WTC11 (cell line): ENCODE data around the gene SLTM.

Source experiments
- CREB1 ChIP-seq: sonication (generic); formaldehyde crosslinking; IDR thresholded peaks from 2 replicates; pipeline ENCODE4 v1.8.0; 2023; ENCODE audit warnings: mild to moderate bottlenecking, missing genetic modification reagents
- CREM ChIP-seq: sonication (generic); formaldehyde crosslinking; IDR thresholded peaks from 2 replicates; pipeline ENCODE4 v1.8.1; 2022; ENCODE audit warnings: mild to moderate bottlenecking, missing genetic modification reagents, moderate library complexity
- NR3C1 ChIP-seq: sonication (generic); formaldehyde crosslinking; conservative IDR thresholded peaks from 2 replicates; pipeline ENCODE4 v1.8.1; 2023; ENCODE audit warnings: low read depth, mild to moderate bottlenecking, missing genetic modification reagents
- SMAD3 ChIP-seq: sonication (generic); formaldehyde crosslinking; IDR thresholded peaks from 2 replicates; pipeline ENCODE4 v1.8.0; 2022; ENCODE audit warnings: missing genetic modification reagents, mild to moderate bottlenecking, borderline replicate concordance
- SP1 ChIP-seq: sonication (generic); formaldehyde crosslinking; conservative IDR thresholded peaks from 2 replicates; pipeline ENCODE4 v1.8.1; 2022; ENCODE audit warnings: missing genetic modification reagents
- TEAD4 ChIP-seq: sonication (generic); formaldehyde crosslinking; IDR thresholded peaks from 2 replicates; pipeline ENCODE4 v1.8.0; 2022; ENCODE audit warnings: mild to moderate bottlenecking, missing genetic modification reagents
- ZNF232 ChIP-seq: sonication (generic); formaldehyde crosslinking; IDR thresholded peaks from 2 replicates; pipeline ENCODE4 v1.8.0; 2022; ENCODE audit warnings: mild to moderate bottlenecking, missing genetic modification reagents
- TF ChIP-seq, protein P1 (sequence below): sonication (generic); formaldehyde crosslinking; IDR thresholded peaks from 2 replicates; pipeline ENCODE4 v1.8.0; 2023; ENCODE audit warnings: missing genetic modification reagents, mild to moderate bottlenecking, borderline replicate concordance
- TF ChIP-seq, protein P2 (sequence below): sonication (generic); formaldehyde crosslinking; IDR thresholded peaks from 2 replicates; pipeline ENCODE4 v1.8.1; 2022; ENCODE audit warnings: mild to moderate bottlenecking, missing genetic modification reagents, moderate library complexity, borderline replicate concordance
- TF ChIP-seq, protein P3 (sequence below): fragments of 200-600 bp; IDR thresholded peaks from 2 replicates; pipeline ENCODE4 v1.8.0; 2022; ENCODE audit warnings: antibody characterized with exemption
- TF ChIP-seq, protein P4 (sequence below): sonication (generic); formaldehyde crosslinking; IDR thresholded peaks from 2 replicates; pipeline ENCODE4 v1.8.1; 2023; ENCODE audit warnings: mild to moderate bottlenecking, missing genetic modification reagents
- TF ChIP-seq, protein P5 (sequence below): sonication (generic); formaldehyde crosslinking; IDR thresholded peaks from 2 replicates; pipeline ENCODE4 v1.8.1; 2022; ENCODE audit warnings: low read depth, missing genetic modification reagents, borderline replicate concordance
- TF ChIP-seq, protein P6 (sequence below): sonication (generic); formaldehyde crosslinking; IDR thresholded peaks from 2 replicates; pipeline ENCODE4 v1.8.0; 2022; ENCODE audit warnings: mild to moderate bottlenecking, missing genetic modification reagents

DNA sequence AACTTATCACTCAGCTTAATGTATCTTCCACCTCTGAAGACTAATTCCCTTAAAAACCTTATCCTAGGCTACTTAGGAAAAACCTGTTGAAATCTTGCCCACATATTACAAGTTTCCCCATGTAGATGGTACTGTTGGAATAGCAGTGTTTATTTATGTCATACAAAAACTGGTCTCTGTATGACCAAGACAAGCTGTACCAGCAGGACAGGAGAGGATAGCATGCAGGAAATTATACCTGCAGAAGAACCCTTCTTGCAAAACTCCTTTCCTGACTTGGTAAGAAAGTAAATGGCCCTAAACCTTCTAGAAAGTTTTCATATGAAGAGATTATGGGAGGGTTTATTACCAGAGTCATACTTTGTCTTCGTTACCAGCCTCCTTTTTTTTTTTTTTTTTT is 28.7 kb upstream of the SLTM start:
- TF ChIP-seq, protein P1, sequence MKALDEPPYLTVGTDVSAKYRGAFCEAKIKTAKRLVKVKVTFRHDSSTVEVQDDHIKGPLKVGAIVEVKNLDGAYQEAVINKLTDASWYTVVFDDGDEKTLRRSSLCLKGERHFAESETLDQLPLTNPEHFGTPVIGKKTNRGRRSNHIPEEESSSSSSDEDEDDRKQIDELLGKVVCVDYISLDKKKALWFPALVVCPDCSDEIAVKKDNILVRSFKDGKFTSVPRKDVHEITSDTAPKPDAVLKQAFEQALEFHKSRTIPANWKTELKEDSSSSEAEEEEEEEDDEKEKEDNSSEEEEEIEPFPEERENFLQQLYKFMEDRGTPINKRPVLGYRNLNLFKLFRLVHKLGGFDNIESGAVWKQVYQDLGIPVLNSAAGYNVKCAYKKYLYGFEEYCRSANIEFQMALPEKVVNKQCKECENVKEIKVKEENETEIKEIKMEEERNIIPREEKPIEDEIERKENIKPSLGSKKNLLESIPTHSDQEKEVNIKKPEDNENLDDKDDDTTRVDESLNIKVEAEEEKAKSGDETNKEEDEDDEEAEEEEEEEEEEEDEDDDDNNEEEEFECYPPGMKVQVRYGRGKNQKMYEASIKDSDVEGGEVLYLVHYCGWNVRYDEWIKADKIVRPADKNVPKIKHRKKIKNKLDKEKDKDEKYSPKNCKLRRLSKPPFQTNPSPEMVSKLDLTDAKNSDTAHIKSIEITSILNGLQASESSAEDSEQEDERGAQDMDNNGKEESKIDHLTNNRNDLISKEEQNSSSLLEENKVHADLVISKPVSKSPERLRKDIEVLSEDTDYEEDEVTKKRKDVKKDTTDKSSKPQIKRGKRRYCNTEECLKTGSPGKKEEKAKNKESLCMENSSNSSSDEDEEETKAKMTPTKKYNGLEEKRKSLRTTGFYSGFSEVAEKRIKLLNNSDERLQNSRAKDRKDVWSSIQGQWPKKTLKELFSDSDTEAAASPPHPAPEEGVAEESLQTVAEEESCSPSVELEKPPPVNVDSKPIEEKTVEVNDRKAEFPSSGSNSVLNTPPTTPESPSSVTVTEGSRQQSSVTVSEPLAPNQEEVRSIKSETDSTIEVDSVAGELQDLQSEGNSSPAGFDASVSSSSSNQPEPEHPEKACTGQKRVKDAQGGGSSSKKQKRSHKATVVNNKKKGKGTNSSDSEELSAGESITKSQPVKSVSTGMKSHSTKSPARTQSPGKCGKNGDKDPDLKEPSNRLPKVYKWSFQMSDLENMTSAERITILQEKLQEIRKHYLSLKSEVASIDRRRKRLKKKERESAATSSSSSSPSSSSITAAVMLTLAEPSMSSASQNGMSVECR (CRISPR knock-in tag): no peak
- TF ChIP-seq, protein P2, sequence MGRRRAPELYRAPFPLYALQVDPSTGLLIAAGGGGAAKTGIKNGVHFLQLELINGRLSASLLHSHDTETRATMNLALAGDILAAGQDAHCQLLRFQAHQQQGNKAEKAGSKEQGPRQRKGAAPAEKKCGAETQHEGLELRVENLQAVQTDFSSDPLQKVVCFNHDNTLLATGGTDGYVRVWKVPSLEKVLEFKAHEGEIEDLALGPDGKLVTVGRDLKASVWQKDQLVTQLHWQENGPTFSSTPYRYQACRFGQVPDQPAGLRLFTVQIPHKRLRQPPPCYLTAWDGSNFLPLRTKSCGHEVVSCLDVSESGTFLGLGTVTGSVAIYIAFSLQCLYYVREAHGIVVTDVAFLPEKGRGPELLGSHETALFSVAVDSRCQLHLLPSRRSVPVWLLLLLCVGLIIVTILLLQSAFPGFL (CRISPR knock-in tag): no peak
- TF ChIP-seq, protein P3, sequence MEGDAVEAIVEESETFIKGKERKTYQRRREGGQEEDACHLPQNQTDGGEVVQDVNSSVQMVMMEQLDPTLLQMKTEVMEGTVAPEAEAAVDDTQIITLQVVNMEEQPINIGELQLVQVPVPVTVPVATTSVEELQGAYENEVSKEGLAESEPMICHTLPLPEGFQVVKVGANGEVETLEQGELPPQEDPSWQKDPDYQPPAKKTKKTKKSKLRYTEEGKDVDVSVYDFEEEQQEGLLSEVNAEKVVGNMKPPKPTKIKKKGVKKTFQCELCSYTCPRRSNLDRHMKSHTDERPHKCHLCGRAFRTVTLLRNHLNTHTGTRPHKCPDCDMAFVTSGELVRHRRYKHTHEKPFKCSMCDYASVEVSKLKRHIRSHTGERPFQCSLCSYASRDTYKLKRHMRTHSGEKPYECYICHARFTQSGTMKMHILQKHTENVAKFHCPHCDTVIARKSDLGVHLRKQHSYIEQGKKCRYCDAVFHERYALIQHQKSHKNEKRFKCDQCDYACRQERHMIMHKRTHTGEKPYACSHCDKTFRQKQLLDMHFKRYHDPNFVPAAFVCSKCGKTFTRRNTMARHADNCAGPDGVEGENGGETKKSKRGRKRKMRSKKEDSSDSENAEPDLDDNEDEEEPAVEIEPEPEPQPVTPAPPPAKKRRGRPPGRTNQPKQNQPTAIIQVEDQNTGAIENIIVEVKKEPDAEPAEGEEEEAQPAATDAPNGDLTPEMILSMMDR: no peak
- no peak for TF ChIP-seq SP1 (CRISPR knock-in tag)
- TF ChIP-seq ZNF232 (CRISPR knock-in tag): no peak
- TF ChIP-seq NR3C1 (CRISPR knock-in tag): no peak
- TF ChIP-seq, protein P4, sequence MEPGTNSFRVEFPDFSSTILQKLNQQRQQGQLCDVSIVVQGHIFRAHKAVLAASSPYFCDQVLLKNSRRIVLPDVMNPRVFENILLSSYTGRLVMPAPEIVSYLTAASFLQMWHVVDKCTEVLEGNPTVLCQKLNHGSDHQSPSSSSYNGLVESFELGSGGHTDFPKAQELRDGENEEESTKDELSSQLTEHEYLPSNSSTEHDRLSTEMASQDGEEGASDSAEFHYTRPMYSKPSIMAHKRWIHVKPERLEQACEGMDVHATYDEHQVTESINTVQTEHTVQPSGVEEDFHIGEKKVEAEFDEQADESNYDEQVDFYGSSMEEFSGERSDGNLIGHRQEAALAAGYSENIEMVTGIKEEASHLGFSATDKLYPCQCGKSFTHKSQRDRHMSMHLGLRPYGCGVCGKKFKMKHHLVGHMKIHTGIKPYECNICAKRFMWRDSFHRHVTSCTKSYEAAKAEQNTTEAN: no peak
- TF ChIP-seq, protein P5, sequence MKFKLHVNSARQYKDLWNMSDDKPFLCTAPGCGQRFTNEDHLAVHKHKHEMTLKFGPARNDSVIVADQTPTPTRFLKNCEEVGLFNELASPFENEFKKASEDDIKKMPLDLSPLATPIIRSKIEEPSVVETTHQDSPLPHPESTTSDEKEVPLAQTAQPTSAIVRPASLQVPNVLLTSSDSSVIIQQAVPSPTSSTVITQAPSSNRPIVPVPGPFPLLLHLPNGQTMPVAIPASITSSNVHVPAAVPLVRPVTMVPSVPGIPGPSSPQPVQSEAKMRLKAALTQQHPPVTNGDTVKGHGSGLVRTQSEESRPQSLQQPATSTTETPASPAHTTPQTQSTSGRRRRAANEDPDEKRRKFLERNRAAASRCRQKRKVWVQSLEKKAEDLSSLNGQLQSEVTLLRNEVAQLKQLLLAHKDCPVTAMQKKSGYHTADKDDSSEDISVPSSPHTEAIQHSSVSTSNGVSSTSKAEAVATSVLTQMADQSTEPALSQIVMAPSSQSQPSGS (CRISPR knock-in tag): no peak
- TF ChIP-seq, protein P6, sequence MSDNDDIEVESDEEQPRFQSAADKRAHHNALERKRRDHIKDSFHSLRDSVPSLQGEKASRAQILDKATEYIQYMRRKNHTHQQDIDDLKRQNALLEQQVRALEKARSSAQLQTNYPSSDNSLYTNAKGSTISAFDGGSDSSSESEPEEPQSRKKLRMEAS: no peak
- TF ChIP-seq CREM (CRISPR knock-in tag): no peak
- TF ChIP-seq TEAD4 (CRISPR knock-in tag): no peak
- no peak for TF ChIP-seq CREB1 (CRISPR knock-in tag)
- TF ChIP-seq SMAD3 (CRISPR knock-in tag): no peak
